Lung (tissue), 12 donors: ENCODE measurements around the gene TNFRSF14. TPM values are rescaled to one million over a fixed set of nuclear protein-coding genes. Genes with fewer than 3 reads are reported as not detected.
A peak's percentile ranks its signal among the peaks of the same experiment; 100 is the strongest.

Experiments used
- ATAC-seq: fragments of 200-7000 bp; cut with Tn5 transposase; one replicate; pipeline ENCODE4 v1.9.1; 2020; ENCODE audit warnings: moderate number of reproducible peaks; ENCODE audit not compliant: insufficient read depth, low FRiP score
- DNase-seq, 3 donors: peaks; one replicate each; pipeline ENCODE4 v3.0.0-alpha.2; 2013 to 2017
- H3K27ac ChIP-seq, 2 donors: one replicate each; pipeline ENCODE4 v1.5.1; 2013; ENCODE audit warnings: mild to moderate bottlenecking in 2 of 2, moderate library complexity in 2 of 2, control low read depth in 1 of 2, inconsistent platforms in 1 of 2, low read depth in 1 of 2, low read length in 1 of 2
- H3K27me3 ChIP-seq, 3 donors: one replicate each; pipeline ENCODE4 v1.5.1; 2013; ENCODE audit warnings: low read length in 2 of 3; ENCODE audit not compliant: control insufficient read depth in 3 of 3, insufficient read depth in 3 of 3
- H3K36me3 ChIP-seq, 4 donors: one replicate each; pipeline ENCODE4 v1.5.1; 2013; ENCODE audit warnings: low read length in 4 of 4, mild to moderate bottlenecking in 1 of 4, moderate library complexity in 1 of 4; ENCODE audit not compliant: control insufficient read depth in 4 of 4, insufficient read depth in 4 of 4
- H3K4me1 ChIP-seq, 5 donors: one replicate each; pipeline ENCODE4 v1.5.1; 2013; ENCODE audit warnings: low read length in 5 of 5, mild to moderate bottlenecking in 2 of 5, moderate library complexity in 1 of 5; ENCODE audit not compliant: control insufficient read depth in 5 of 5, insufficient read depth in 5 of 5
- H3K4me3 ChIP-seq: one replicate; pipeline ENCODE4 v1.5.1; 2013; ENCODE audit warnings: mild to moderate bottlenecking, control low read depth, moderate library complexity
- H3K9ac ChIP-seq, 2 donors: one replicate each; pipeline ENCODE4 v1.5.1; 2013; ENCODE audit warnings: low read length in 2 of 2, control low read depth in 1 of 2; ENCODE audit not compliant: insufficient read depth in 1 of 2
- H3K9me3 ChIP-seq, 4 donors: one replicate each; pipeline ENCODE4 v1.5.1; 2013; ENCODE audit warnings: low read length in 3 of 4, mild to moderate bottlenecking in 1 of 4, moderate library complexity in 1 of 4; ENCODE audit not compliant: control insufficient read depth in 4 of 4, insufficient read depth in 3 of 4
- CTCF ChIP-seq: IDR thresholded peaks from 2 replicates; pipeline ENCODE4 v1.5.1; 2012; ENCODE audit warnings: mild to moderate bottlenecking; ENCODE audit errors: control extremely low read depth, extremely low read depth
- WGBS, 2 donors: extraction: QIAGEN DNeasy Blood & Tissue Kit; methylation state at CpG; one replicate each; pipeline ENCODE4 v1.1.7; 2013; 5-methylcytosine and 5-hydroxymethylcytosine counted together
- polyA plus RNA-seq, 2 donors: library from polyadenylated mRNA; stranded (reverse); fragments of 200-250 nt; gene quantifications; one replicate each; pipeline ENCODE4 v1.2.1, GENCODE V29; 2013
- total RNA-seq, 2 donors: library from RNA; depleted of rRNA in 1 of 2; stranded (reverse); fragments of >200 nt in 1 of 2; gene quantifications; one replicate each; pipeline ENCODE4 v1.2.1, GENCODE V29; 2014 to 2021
- donor health status: control.
- donor health status: control.
- donor health status: Bipolar disorder and iron deficiency.
- donor health status: healthy.
- donor health status: DM: yes; HTN: yes; CAD: no.

Gene TNFRSF14
- total and polyA plus RNA-seq, 4 donors, result 67.4 to 200 (median 159) TPM

DNA sequence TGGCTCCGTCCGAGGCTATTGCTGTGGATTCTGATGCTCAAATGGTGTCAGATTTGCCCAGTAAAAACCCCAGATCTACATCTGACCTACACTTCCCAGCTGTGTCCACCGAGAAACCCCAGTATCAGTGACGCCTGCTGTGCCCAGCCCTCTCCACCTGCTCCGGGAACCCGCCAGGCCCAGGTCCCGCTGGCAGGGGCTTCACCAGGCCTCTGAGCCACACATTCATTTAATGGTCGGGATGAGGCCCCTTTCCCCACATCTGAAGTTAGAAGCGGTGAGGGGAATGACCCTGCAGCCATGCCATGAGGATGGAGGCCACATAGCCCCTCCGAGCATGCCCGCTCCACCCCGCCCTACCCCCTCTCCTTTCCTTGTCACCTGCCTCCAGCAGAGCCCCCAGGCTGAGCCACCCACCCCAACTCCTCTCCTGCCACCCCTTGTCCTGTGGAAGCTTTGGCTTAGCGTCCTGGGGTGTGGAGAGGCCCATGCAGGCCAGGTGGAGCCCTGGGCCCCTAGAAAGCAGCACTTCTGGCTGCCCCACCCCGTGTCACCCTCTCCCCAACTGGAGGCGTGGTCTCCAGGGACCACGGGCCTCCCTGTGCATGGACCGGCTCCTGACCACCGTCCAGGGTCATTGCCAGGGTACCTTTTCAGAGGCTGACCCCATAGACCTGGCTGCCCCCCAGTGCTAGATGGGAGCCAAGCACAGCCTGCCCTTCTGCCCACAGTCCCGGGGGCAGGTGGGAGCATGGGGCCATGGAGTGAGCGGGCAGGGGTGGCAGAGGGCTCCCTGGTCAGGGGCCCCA lies 8.0 kb downstream of the TNFRSF14 start:
- 87% methylated on average over 20 of the region's 20 CpGs for WGBS, 2 donors
- ATAC-seq, result no peak
- Histone ChIP-seq H3K9ac (no peak overlapping the region), H3K27me3 (no peaks in the 10 kb centered on the region), H3K9me3 (no peaks in the 10 kb centered on the region), H3K4me3 (no peak overlapping the region), H3K4me1 (peaks cover 0 to 5% (median 0%) of the 10 kb centered on the region in 5 donors), H3K27ac (no peak overlapping the region), H3K36me3 (peaks cover 0 to 45% (median 0%) of the 10 kb centered on the region in 4 donors)
- no peak for DNase-seq
- no peak for TF ChIP-seq CTCF

DNA sequence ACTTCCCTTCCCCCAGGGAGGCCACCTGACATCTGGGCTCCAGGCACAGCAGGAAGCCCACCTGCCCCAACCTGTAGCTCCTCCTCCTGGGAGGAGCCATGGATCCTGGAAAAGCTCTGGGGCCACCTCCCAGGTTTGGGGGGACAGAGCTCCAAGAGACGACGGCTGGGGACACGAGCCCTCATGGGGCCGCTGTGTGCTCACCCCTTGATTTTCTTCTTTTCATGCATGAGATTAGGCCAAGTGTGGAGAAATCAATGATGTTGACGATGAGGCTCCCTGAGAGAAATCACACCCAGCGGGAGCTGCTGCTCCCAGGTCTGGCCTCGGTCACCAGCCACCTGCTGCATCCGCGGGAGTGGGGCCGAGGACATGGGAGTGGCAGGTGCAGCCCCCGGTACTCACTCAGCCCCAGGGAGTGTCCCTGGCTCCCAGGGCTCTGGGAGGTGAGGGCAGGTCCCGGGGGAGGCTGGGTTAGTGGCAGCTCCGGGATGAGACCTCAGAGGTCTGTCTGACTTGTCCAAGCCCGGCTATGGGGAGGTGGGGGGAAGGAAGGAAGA lies 8.7 kb downstream of the TNFRSF14 start:
- Histone ChIP-seq H3K27me3 (no peaks in the 10 kb centered on the region), H3K4me1 (no peaks in the 10 kb centered on the region), H3K27ac (no peak overlapping the region), H3K9ac (no peak overlapping the region), H3K4me3 (no peak overlapping the region), H3K9me3 (no peaks in the 10 kb centered on the region), H3K36me3 (peaks cover 0 to 39% (median 0%) of the 10 kb centered on the region in 4 donors)
- 61 to 73% methylated on average over 12 to 14 of the region's 14 CpGs for WGBS, 2 donors
- no peak for TF ChIP-seq CTCF
- no peak for DNase-seq
- no peak for ATAC-seq

DNA sequence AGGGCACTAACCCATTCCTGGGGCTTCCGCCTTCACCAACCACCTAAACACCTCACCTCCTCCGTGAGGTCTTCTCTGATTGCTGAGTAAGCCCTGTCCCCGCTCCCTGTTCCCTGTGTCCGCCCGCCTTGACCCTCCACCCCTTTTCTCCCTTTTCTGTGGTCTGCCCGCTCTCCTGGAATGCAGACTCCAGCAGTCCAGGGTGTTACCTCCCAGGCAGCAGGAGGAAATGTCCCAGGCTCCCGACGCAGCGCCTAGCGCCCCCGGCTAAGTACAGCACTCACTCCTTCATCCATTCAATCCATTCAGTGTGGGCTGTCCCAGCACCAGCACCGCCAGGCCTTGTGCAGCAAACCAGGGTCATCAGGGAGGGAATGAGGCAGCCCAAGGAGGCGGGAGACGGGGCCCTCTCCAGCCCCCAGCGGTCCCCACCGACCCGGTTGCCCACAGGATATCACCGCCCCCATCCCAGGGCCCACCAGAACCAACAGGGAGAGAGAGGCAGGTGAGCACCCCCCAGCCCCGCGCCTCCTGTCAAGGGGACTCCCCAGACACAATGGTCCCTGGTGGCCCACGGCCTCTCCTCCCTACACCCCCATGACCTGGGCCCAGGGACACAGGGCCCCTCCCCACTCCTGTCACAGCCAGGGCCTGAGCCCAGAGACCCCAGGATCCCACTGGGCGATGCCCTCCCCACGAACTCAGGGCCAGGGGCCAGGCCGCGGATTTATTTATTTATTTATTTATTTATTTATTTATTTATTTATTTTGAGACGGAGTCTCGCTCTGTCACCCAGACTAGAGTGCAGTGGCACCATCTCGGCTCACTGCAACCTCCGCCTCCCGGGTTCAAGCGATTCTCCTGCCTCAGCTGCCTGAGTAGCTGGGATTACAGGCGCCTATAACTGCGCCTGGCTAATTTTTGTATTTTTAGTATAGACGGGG lies 10.2 kb downstream of the TNFRSF14 start:
- no peak for TF ChIP-seq CTCF
- ATAC-seq, result no peak

More for the DNA sequence above, 10.2 kb downstream of the TNFRSF14 start:
- 80 to 82% methylated on average over 34 of the region's 34 CpGs for WGBS, 2 donors
- H3K9me3 ChIP-seq, result no peaks in the 10 kb centered on the region
- no peak overlapping the region for H3K4me3 ChIP-seq
- no peaks in the 10 kb centered on the region for H3K4me1 ChIP-seq
- H3K27me3 ChIP-seq, result no peaks in the 10 kb centered on the region
- DNase-seq, result peak in 1 of 3 donors; percentile 13
- H3K9ac ChIP-seq, result no peak overlapping the region
- no peak overlapping the region for H3K27ac ChIP-seq
- peaks cover 0 to 24% (median 0%) of the 10 kb centered on the region in 4 donors for H3K36me3 ChIP-seq
